Endothelial cell of umbilical vein (primary cell): ENCODE results near the gene RPS19. TPM values are rescaled to one million over a fixed set of nuclear protein-coding genes. Genes with fewer than 3 reads are reported as not detected.

Experiments
- BruUV-seq: library from RNA; stranded (reverse); fragments of 400-500 nt; replicated peaks from 2 replicates; lab custom pipeline; 2021; lab: Mats Ljungman, UMichigan
- CTCF ChIA-PET: fragments of 300-600, 350-600 bp; sonication (Branson Sonifier 250); formaldehyde crosslinking; loops from one replicate; lab custom pipeline; 2021; ENCODE audit warnings: antibody characterized with exemption, inconsistent platforms; lab: Charles Lee
- POLR2A ChIA-PET: fragments of 300-600, 350-600 bp; sonication (Branson Sonifier 250); formaldehyde crosslinking; loops from one replicate; lab custom pipeline; 2021; ENCODE audit warnings: antibody characterized with exemption, inconsistent platforms; lab: Charles Lee
- DNase-seq: peaks from one replicate; pipeline ENCODE4 v3.0.0-alpha.2; 2011; ENCODE audit warnings: low read depth, low spot score
- FAIRE-seq: peaks from 2 replicates; lab custom pipeline; 2011; peaks lifted over from hg19 to GRCh38; lab: Jason Lieb, UNC
- H2AFZ ChIP-seq: 2 replicates; pipeline ENCODE4 v1.6.0; 2012; ENCODE audit warnings: low read depth, low read length, control low read depth, inconsistent platforms
- H3K27ac ChIP-seq: 2 replicates; pipeline ENCODE4 v1.5.1; 2011; ENCODE audit warnings: low read depth, mild to moderate bottlenecking, control low read depth, low read length, moderate library complexity; ENCODE audit not compliant: insufficient read depth
- H3K27me3 ChIP-seq, 2 experiments: 2 replicates each; pipeline versions ENCODE4 v1.6.0 to v1.6.1; 2011; ENCODE audit warnings: low read length in 2 of 2, mixed read lengths in 1 of 2; ENCODE audit not compliant: control insufficient read depth in 2 of 2, insufficient read depth in 2 of 2
- H3K36me3 ChIP-seq, 2 experiments: 2 replicates in 1 of 2; 3 replicates in 1 of 2; pipeline ENCODE4 v1.5.1; 2011; ENCODE audit warnings: low read length in 2 of 2, mild to moderate bottlenecking in 1 of 2, moderate library complexity in 1 of 2; ENCODE audit not compliant: control insufficient read depth in 2 of 2, insufficient read depth in 2 of 2; ENCODE audit errors: extremely low read depth in 1 of 2
- H3K4me1 ChIP-seq: 3 replicates; pipeline ENCODE4 v1.5.1; 2011; ENCODE audit warnings: mild to moderate bottlenecking, low read length; ENCODE audit not compliant: control insufficient read depth, insufficient read depth; ENCODE audit errors: extremely low read depth
- H3K4me2 ChIP-seq: 2 replicates; pipeline ENCODE4 v1.6.1; 2011; ENCODE audit warnings: low read length, control low read depth, mixed read lengths; ENCODE audit not compliant: insufficient read depth
- H3K4me3 ChIP-seq, 3 experiments: fragments of 200-600 bp in 1 of 3; sonication (generic), shearing (Covaris generic) in 1 of 3; replicated peaks in 1 of 3; 2 replicates each; pipeline ENCODE4 v1.5.1; 2011 to 2016; ENCODE audit warnings: control low read depth in 3 of 3, low read length in 3 of 3, mild to moderate bottlenecking in 2 of 3, inconsistent platforms in 1 of 3, low read depth in 1 of 3, moderate library complexity in 1 of 3; ENCODE audit not compliant: insufficient read depth in 1 of 3
- H3K79me2 ChIP-seq: 2 replicates; pipeline ENCODE4 v1.6.0; 2012; ENCODE audit warnings: low read length, inconsistent platforms; ENCODE audit not compliant: control insufficient read depth, insufficient read depth
- H3K9ac ChIP-seq: replicated peaks from 2 replicates; pipeline ENCODE3; 2011; ENCODE audit warnings: low read length, control low read depth; ENCODE audit not compliant: insufficient read depth; ENCODE audit errors: extremely low read depth
- H3K9me1 ChIP-seq: replicated peaks from 3 replicates; pipeline ENCODE4 v1.6.0; 2011; ENCODE audit warnings: mild to moderate bottlenecking, low read length; ENCODE audit not compliant: control insufficient read depth, insufficient read depth; ENCODE audit errors: extremely low read depth
- H3K9me3 ChIP-seq: replicated peaks from 2 replicates; pipeline ENCODE4 v1.5.1; 2012; ENCODE audit warnings: low read length, inconsistent platforms; ENCODE audit not compliant: control insufficient read depth, insufficient read depth
- H4K20me1 ChIP-seq: replicated peaks from 2 replicates; pipeline ENCODE3; 2011; ENCODE audit warnings: mild to moderate bottlenecking, low read length; ENCODE audit not compliant: control insufficient read depth, insufficient read depth; ENCODE audit errors: extremely low read depth
- GATA2 ChIP-seq: IDR thresholded peaks from 2 replicates; pipeline ENCODE4 v1.7.0; 2011; ENCODE audit warnings: low read depth, mild to moderate bottlenecking, moderate library complexity, mixed read lengths, low read length; ENCODE audit not compliant: insufficient read length, insufficient read depth
- MYC ChIP-seq: IDR thresholded peaks from one replicate; pipeline ENCODE4 v1.6.1; 2011; ENCODE audit warnings: mild to moderate bottlenecking, low read depth, low read length
- POLR2A ChIP-seq: IDR thresholded peaks from 2 replicates; pipeline ENCODE4 v1.6.1; 2012; ENCODE audit warnings: low read depth, mild to moderate bottlenecking, control low read depth, low read length
- POLR2AphosphoS5 ChIP-seq: IDR thresholded peaks from 2 replicates; pipeline ENCODE4 v1.6.1; 2012; ENCODE audit warnings: low read depth, mild to moderate bottlenecking, control low read depth, low read length, moderate library complexity; ENCODE audit not compliant: insufficient read depth
- dilution Hi-C: fragments of 300-500 bp; cut with MboI; formaldehyde crosslinking; loops from one replicate; pipeline ENCODE4 v1.15.0; 2019; ENCODE audit warnings: low sequenced_read_pairs; ENCODE audit not compliant: extremely low pct_ligation_motif_present
- intact Hi-C: fragments of 100-400 bp; cut with micrococcal nuclease; formaldehyde crosslinking; loops from one replicate; pipeline ENCODE4 v1.10.0; 2022
- polyA plus RNA-seq, 4 experiments: library from polyadenylated mRNA; depleted of rRNA in 3 of 4; stranded (reverse) in 3 of 4; unstranded in 1 of 4; fragments of >200 nt; gene quantifications; 2 replicates each; pipeline versions ENCODE4 v1.2.1 to v1.2.3, GENCODE V29; 2011 to 2012; ENCODE audit warnings: missing spikeins in 1 of 4
- total RNA-seq: library from RNA; stranded (reverse); gene quantifications from 2 replicates; pipeline ENCODE4 v1.2.3, GENCODE V29; 2021

The RPS19 gene
- total and polyA plus RNA-seq, 2 donors (not counting 3 experiments of a cell fraction or from before 2014, with no cell fraction given): 2,234 to 4,353 TPM

- TF ChIP-seq GATA2 (no peak), POLR2A (peak; percentile 23)
- intact Hi-C loops: no loop called here
- CTCF ChIA-PET: interaction anchor here (1.3 kb wide), 1 partner anchor 9 kb away, joined by 4 read pairs; no protein-coding TSS in a partner anchor
Observed at GRCh38 chr19:41864374-41864773, 4.3 kb downstream of the RPS19 start.

GRCh38 chr19:41866284-41866683 lies 6.2 kb downstream of the RPS19 start:
- POLR2A ChIA-PET: no interaction called here
- Histone ChIP-seq H4K20me1 (no peaks in the 10 kb centered on the region), H3K9me1 (no peaks in the 10 kb centered on the region), H3K79me2 (peaks cover 72% of the 10 kb centered on the region), H3K36me3 (peaks cover 52 to 77% of the 10 kb centered on the region in 2 experiments), H2AFZ (no peak overlapping the region), H3K27me3 (no peaks in the 10 kb centered on the region), H3K27ac (no peak overlapping the region), H3K4me3 (no peak overlapping the region), H3K4me2 (no peak overlapping the region), H3K4me1 (peaks cover 32% of the 10 kb centered on the region), H3K9me3 (no peaks in the 10 kb centered on the region), H3K9ac (no peak overlapping the region)
- dilution Hi-C loops: no loop called here
- no TSS peak for BruUV-seq
- FAIRE-seq: no peak
- intact Hi-C loops: no loop called here
- no peak for DNase-seq
- no peak for TF ChIP-seq MYC
- peak; percentile 51 for TF ChIP-seq POLR2AphosphoS5
- CTCF ChIA-PET: no interaction called here

More at GRCh38 chr19:41864374-41864773, 4.3 kb downstream of the RPS19 start:
- H3K9ac ChIP-seq: no peak overlapping the region
- peaks cover 36% of the 10 kb centered on the region for H3K4me1 ChIP-seq
- H3K4me2 ChIP-seq: no peak overlapping the region
- dilution Hi-C loops: no loop called here
- H3K79me2 ChIP-seq: peaks cover 83% of the 10 kb centered on the region
- H3K36me3 ChIP-seq: peaks cover 40 to 61% of the 10 kb centered on the region in 2 experiments
- no peak overlapping the region for H3K4me3 ChIP-seq
- H3K27ac ChIP-seq: no peak overlapping the region
- FAIRE-seq (no peak), DNase-seq (no peak)
- no peaks in the 10 kb centered on the region for H4K20me1 ChIP-seq
- H3K27me3 ChIP-seq: no peaks in the 10 kb centered on the region
- H3K9me1 ChIP-seq: no peaks in the 10 kb centered on the region
- POLR2A ChIA-PET: interaction anchor here (1.0 kb wide), 2 partner anchors 9 to 20 kb away, joined by 4 to 7 read pairs; no protein-coding TSS in a partner anchor
- no peak overlapping the region for H2AFZ ChIP-seq
- no TSS peak for BruUV-seq
- no peaks in the 10 kb centered on the region for H3K9me3 ChIP-seq
